ENCODE results near the gene ARFGEF2. TPM values are rescaled to one million over a fixed set of nuclear protein-coding genes. Genes with fewer than 3 reads are reported as not detected.

ARFGEF2 gene
- total RNA-seq, 1 donor from 2014 or later, result 21.9 TPM

DNA sequence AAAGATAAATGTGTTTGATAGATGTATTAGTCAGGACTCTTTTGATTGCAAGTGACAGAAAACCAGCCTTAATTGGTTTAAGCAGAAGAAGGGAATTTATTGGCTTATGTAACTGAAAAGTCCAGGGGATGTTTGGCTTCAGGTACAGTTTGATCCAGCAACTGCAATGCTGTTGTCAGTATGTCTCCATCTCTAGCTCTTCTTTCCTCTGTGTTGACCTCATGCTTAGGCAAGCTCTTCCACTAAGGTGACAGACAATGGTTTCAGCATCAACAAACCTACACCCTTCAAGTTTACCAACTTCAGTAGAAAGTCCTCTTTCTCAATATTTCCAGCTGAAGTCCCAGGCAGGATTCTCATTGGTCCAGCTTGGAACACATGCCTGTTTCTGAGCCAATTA lies 28.1 kb upstream of the ARFGEF2 start:
- H3K4me3 ChIP-seq, result no peak overlapping the region
- intact Hi-C loops (cut with DNase I), result no loop called here
- TF ChIP-seq POLR2AphosphoS5 (IDR thresholded peaks at IDR 0.05; ENCODE audit: insufficient read depth in 1 of 2, low read depth in 1 of 2), result no peak
- TF ChIP-seq POLR2A (IDR thresholded peaks at IDR 0.05), result no peak
- TF ChIP-seq CTCF (IDR thresholded peaks at IDR 0.05), result no peak
- H3K36me3 ChIP-seq, result no peaks in the 10 kb centered on the region
- H3K27ac ChIP-seq, result no peak overlapping the region
- H3K27me3 ChIP-seq, result no peaks in the 10 kb centered on the region
- H3K4me1 ChIP-seq, result no peaks in the 10 kb centered on the region
- H3K9me3 ChIP-seq, result no peaks in the 10 kb centered on the region
- DNase-seq (ENCODE audit: extremely low spot score in 2 of 2), result no peak

DNA sequence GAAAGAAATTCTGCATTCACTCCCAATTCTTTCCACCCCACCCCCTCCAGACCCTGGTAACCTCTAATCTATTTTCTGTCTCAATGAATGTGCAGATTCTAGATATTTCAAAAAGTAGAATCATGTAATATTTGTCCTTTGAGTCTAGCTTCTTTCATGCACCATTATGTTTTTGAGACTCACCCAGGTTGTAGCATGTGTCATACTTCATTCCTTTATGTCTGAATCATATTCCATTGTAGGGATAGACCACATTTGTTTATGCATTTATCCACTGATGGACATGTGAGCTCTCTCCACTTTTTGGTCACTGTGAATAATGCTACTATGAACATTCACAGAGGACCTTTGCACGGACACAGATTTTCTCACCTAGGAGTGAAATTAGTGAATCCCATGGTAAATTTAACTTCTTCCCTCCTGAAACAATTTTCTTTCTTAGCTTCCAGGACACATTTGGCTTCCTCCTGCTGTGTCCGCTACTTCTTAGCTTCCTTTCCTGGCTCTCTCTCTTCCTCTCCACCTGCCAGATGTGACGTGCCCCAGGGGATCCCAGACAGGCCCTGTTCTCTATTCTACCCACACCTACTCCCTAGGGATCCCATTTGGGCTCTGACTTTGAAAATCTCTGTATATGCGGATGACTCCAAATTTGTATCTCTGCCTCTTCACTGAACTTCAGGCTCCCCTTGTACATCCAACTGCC lies 24.1 kb upstream of the ARFGEF2 start:
- no peaks in the 10 kb centered on the region for H3K36me3 ChIP-seq
- no peaks in the 10 kb centered on the region for H3K4me1 ChIP-seq
- DNase-seq (ENCODE audit: extremely low spot score in 2 of 2), result no peak
- intact Hi-C loops (cut with DNase I), result no loop called here
- no peaks in the 10 kb centered on the region for H3K27me3 ChIP-seq
- TF ChIP-seq CTCF (IDR thresholded peaks at IDR 0.05) (no peak), POLR2AphosphoS5 (IDR thresholded peaks at IDR 0.05; ENCODE audit: insufficient read depth in 1 of 2, low read depth in 1 of 2) (no peak), POLR2A (IDR thresholded peaks at IDR 0.05) (no peak)
- H3K4me3 ChIP-seq, result no peak overlapping the region
- H3K27ac ChIP-seq, result no peak overlapping the region
- H3K9me3 ChIP-seq, result no peaks in the 10 kb centered on the region

DNA sequence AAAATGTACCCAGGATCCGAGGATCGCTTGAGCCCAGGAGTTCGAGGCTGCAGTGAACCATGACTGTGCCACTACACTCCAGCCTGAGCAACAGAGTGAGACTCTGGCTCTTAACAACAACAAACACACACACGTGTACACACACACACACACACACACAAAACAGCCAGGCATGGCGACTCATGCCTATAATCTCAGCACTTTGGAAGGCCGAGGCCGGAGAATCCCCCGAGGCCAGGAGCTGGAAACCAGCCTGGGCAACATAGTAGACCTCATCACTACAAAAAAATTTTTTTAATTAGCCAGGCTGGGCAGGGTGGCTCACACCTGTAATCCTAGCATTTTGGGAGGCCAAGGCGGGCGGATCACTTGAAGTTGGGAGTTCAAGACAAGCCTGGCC lies 23.3 kb upstream of the ARFGEF2 start:
- TF ChIP-seq CTCF (IDR thresholded peaks at IDR 0.05) (no peak), POLR2A (IDR thresholded peaks at IDR 0.05) (no peak), POLR2AphosphoS5 (IDR thresholded peaks at IDR 0.05; ENCODE audit: insufficient read depth in 1 of 2, low read depth in 1 of 2) (no peak)
- no peak overlapping the region for H3K4me3 ChIP-seq
- H3K27me3 ChIP-seq, result no peaks in the 10 kb centered on the region
- no peaks in the 10 kb centered on the region for H3K36me3 ChIP-seq
- no peak overlapping the region for H3K27ac ChIP-seq
- H3K4me1 ChIP-seq, result no peaks in the 10 kb centered on the region
- no peak for DNase-seq (ENCODE audit: extremely low spot score in 2 of 2)
- no peaks in the 10 kb centered on the region for H3K9me3 ChIP-seq
- intact Hi-C loops (cut with DNase I), result no loop called here

GRCh38 chr20:48898896-48899530 lies 22.5 kb upstream of the ARFGEF2 start:
- Histone ChIP-seq H3K27ac (no peak overlapping the region), H3K4me3 (no peak overlapping the region), H3K9me3 (no peaks in the 10 kb centered on the region), H3K4me1 (no peaks in the 10 kb centered on the region), H3K27me3 (no peaks in the 10 kb centered on the region), H3K36me3 (no peaks in the 10 kb centered on the region)
- DNase-seq (ENCODE audit: extremely low spot score in 2 of 2), result no peak
- no peak for TF ChIP-seq POLR2AphosphoS5 (IDR thresholded peaks at IDR 0.05; ENCODE audit: insufficient read depth in 1 of 2, low read depth in 1 of 2)
- intact Hi-C loops (cut with DNase I), result no loop called here

DNA sequence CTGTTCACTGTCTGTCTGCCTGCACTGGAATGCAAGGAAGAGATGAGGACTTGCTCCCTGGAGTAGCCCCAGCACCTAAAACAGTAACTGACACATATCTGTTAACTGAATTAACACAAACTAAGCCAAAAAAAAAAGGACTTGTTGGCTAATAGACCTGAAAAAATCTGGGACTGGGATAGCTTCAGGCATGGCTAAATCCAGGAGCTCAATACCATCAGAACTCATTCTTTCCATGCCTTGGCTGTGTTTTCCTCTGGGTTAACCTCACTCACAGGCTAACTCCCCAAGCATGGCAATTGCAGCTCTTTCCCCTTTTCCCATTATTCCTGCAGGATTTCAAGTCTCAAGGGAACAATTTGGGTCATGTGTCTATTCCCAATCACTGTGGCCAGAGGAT lies 21.6 kb upstream of the ARFGEF2 start:
- no peak overlapping the region for H3K4me3 ChIP-seq

More for the DNA sequence above, 21.6 kb upstream of the ARFGEF2 start:
- Histone ChIP-seq H3K9me3 (no peaks in the 10 kb centered on the region), H3K27me3 (no peaks in the 10 kb centered on the region), H3K4me1 (no peaks in the 10 kb centered on the region), H3K36me3 (no peaks in the 10 kb centered on the region), H3K27ac (no peak overlapping the region)
- no peak for DNase-seq (ENCODE audit: extremely low spot score in 2 of 2)
- no peak for TF ChIP-seq POLR2AphosphoS5 (IDR thresholded peaks at IDR 0.05; ENCODE audit: insufficient read depth in 1 of 2, low read depth in 1 of 2)
- no peak for TF ChIP-seq CTCF (IDR thresholded peaks at IDR 0.05)
- TF ChIP-seq POLR2A (IDR thresholded peaks at IDR 0.05), result no peak
- intact Hi-C loops (cut with DNase I), result no loop called here
